Astrocyte (in vitro differentiated cells and primary cell): ENCODE data around the gene ADIPOQ. TPM values are rescaled to one million over a fixed set of nuclear protein-coding genes. Genes with fewer than 3 reads are reported as not detected.
"Not testable (repeated sequence)": the region's sequence is repeated elsewhere in the genome, so short reads cannot be mapped to it uniquely, and the experiment has no call there.

Experiments
- DNase-seq: peaks from one replicate; pipeline ENCODE4 v3.0.0-alpha.2; 2010; ENCODE audit warnings: low read depth
- FAIRE-seq: peaks from 2 replicates; lab custom pipeline; 2011; peaks lifted over from hg19 to GRCh38; lab: Jason Lieb, UNC
- H2AFZ ChIP-seq: 2 replicates; pipeline ENCODE4 v1.6.0; 2012; ENCODE audit warnings: low read depth, low read length, inconsistent platforms
- H3K27ac ChIP-seq: 2 replicates; pipeline ENCODE4 v1.5.1; 2011; ENCODE audit warnings: low read depth, low read length, inconsistent platforms
- H3K27me3 ChIP-seq: 2 replicates; pipeline ENCODE4 v1.6.0; 2011; ENCODE audit warnings: low read length, inconsistent platforms; ENCODE audit not compliant: insufficient read depth
- H3K36me3 ChIP-seq: 2 replicates; pipeline ENCODE4 v1.5.1; 2011; ENCODE audit warnings: low read length, inconsistent platforms; ENCODE audit not compliant: insufficient read depth
- H3K4me1 ChIP-seq: 2 replicates; pipeline ENCODE4 v1.5.1; 2011; ENCODE audit warnings: low read length, inconsistent platforms; ENCODE audit not compliant: insufficient read depth
- H3K4me2 ChIP-seq: 2 replicates; pipeline ENCODE4 v1.6.0; 2012; ENCODE audit warnings: low read length, inconsistent platforms
- H3K4me3 ChIP-seq: 2 replicates; pipeline ENCODE4 v1.5.1; 2011; ENCODE audit warnings: low read depth, mild to moderate bottlenecking, low read length, inconsistent platforms; ENCODE audit not compliant: insufficient read depth
- H3K79me2 ChIP-seq: 2 replicates; pipeline ENCODE4 v1.6.0; 2012; ENCODE audit warnings: mild to moderate bottlenecking, low read length, inconsistent platforms; ENCODE audit not compliant: insufficient read depth
- H3K9ac ChIP-seq: 2 replicates; pipeline ENCODE4 v1.6.0; 2012; ENCODE audit warnings: mild to moderate bottlenecking, low read length, inconsistent platforms
- H3K9me3 ChIP-seq: 2 replicates; pipeline ENCODE4 v1.5.1; 2012; ENCODE audit warnings: low read depth, mild to moderate bottlenecking, low read length, inconsistent platforms; ENCODE audit not compliant: insufficient read depth
- H4K20me1 ChIP-seq: 2 replicates; pipeline ENCODE4 v1.6.0; 2012; ENCODE audit warnings: low read length, inconsistent platforms; ENCODE audit not compliant: insufficient read depth
- H3K27ac Mint-ChIP-seq: one replicate; pipeline ENCODE4 v1.8.0; 2021; ENCODE audit warnings: mild to moderate bottlenecking, mixed read lengths; ENCODE audit not compliant: unreplicated experiment
- H3K27me3 Mint-ChIP-seq: one replicate; pipeline ENCODE4 v1.8.0; 2021; ENCODE audit warnings: low read depth, mixed read lengths; ENCODE audit not compliant: unreplicated experiment
- H3K36me3 Mint-ChIP-seq: one replicate; pipeline ENCODE4 v1.8.0; 2021; ENCODE audit warnings: low read depth, mixed read lengths; ENCODE audit not compliant: unreplicated experiment
- H3K4me1 Mint-ChIP-seq: one replicate; pipeline ENCODE4 v1.8.0; 2021; ENCODE audit warnings: low read depth, mixed read lengths; ENCODE audit not compliant: unreplicated experiment
- H3K4me3 Mint-ChIP-seq: one replicate; pipeline ENCODE4 v1.8.0; 2021; ENCODE audit warnings: mild to moderate bottlenecking, moderate library complexity, mixed read lengths; ENCODE audit not compliant: unreplicated experiment
- H3K9me3 Mint-ChIP-seq: one replicate; pipeline ENCODE4 v1.8.0; 2021; ENCODE audit warnings: mild to moderate bottlenecking, mixed read lengths; ENCODE audit not compliant: unreplicated experiment
- EZH2 ChIP-seq: IDR thresholded peaks from 2 replicates; pipeline ENCODE4 v1.6.1; 2012; ENCODE audit warnings: mild to moderate bottlenecking, low read length, inconsistent platforms; ENCODE audit not compliant: insufficient read depth
- total RNA-seq: library from RNA; stranded (reverse); gene quantifications from 2 replicates; pipeline ENCODE4 v1.2.1, GENCODE V29; 2021
- TF ChIP-seq, protein P1 (sequence below): IDR thresholded peaks from 2 replicates; pipeline ENCODE4 v1.5.1; 2011; ENCODE audit warnings: low read depth, mild to moderate bottlenecking, inconsistent platforms, low read length, moderate library complexity; ENCODE audit not compliant: insufficient read depth

The ADIPOQ gene
- total RNA-seq, 1 donor from 2014 or later = not detected

DNA sequence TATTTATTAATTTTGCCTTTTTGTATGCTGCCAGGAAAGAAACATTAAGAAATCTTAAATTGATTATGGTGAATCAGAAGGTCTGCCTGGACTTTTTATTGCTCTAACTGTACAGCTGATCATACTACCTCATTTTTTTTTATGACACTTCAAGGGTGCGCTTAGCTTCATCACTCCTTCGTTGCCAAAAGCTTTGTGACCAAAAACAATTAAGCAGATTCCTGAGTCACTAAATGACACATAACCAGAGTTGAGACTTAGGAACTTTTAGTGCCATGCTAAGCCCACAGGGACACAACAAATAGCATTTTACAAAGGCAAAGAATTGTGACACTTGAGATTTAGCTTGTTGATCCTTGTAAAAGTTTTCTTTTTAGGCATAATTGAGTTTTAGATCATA is 4.9 kb downstream of the ADIPOQ start:
- FAIRE-seq = no peak
- no peak overlapping the region for H3K4me3 Mint-ChIP-seq
- no peak for DNase-seq

DNA sequence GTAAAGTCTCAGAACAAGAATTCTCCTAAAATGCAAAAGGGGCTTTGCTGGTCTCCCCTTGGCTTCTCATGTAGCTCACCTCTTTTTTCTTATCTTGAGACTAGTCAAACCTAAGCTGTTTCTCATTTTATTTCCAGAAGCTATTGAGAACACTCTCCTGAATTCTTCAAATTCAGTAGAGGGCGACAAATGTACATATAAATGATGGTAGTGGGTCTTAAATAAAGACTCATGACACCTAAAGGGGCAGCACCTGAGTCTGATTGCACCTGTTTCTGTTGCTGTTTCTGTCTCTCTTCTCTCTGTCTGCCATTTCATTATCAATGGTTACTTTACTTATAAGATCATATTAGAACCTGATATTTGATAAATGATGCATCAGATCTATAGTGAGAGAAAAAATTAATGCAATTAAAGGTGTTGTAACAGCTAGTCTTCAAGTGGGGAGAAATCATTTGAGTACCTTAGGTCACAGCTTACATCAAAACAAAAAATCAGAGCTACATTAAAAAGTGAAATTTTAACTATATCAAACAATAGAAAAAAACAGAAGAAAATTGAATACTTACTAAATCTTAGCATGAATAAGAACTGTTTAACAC is 7.0 kb downstream of the ADIPOQ start:
- peaks cover 24% of the 10 kb centered on the region for H3K27me3 ChIP-seq
- peak; percentile 8 for DNase-seq
- no peak overlapping the region for H3K9ac ChIP-seq
- H3K27ac Mint-ChIP-seq = no peak overlapping the region
- H3K36me3 Mint-ChIP-seq = no peaks in the 10 kb centered on the region
- TF ChIP-seq, protein P1, sequence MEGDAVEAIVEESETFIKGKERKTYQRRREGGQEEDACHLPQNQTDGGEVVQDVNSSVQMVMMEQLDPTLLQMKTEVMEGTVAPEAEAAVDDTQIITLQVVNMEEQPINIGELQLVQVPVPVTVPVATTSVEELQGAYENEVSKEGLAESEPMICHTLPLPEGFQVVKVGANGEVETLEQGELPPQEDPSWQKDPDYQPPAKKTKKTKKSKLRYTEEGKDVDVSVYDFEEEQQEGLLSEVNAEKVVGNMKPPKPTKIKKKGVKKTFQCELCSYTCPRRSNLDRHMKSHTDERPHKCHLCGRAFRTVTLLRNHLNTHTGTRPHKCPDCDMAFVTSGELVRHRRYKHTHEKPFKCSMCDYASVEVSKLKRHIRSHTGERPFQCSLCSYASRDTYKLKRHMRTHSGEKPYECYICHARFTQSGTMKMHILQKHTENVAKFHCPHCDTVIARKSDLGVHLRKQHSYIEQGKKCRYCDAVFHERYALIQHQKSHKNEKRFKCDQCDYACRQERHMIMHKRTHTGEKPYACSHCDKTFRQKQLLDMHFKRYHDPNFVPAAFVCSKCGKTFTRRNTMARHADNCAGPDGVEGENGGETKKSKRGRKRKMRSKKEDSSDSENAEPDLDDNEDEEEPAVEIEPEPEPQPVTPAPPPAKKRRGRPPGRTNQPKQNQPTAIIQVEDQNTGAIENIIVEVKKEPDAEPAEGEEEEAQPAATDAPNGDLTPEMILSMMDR = peak; percentile 39
- no peak for TF ChIP-seq EZH2
- no peak overlapping the region for H3K4me3 ChIP-seq
- H3K4me3 Mint-ChIP-seq = no peak overlapping the region
- peaks cover 2% of the 10 kb centered on the region for H3K9me3 Mint-ChIP-seq
- H3K4me1 ChIP-seq = no peaks in the 10 kb centered on the region
- H3K4me1 Mint-ChIP-seq = no peaks in the 10 kb centered on the region
- no peaks in the 10 kb centered on the region for H4K20me1 ChIP-seq
- H2AFZ ChIP-seq = no peak overlapping the region
- H3K27ac ChIP-seq = no peak overlapping the region
- FAIRE-seq = no peak
- H3K79me2 ChIP-seq = no peaks in the 10 kb centered on the region
- H3K9me3 ChIP-seq = no peaks in the 10 kb centered on the region
- no peak overlapping the region for H3K4me2 ChIP-seq
- peaks cover 25% of the 10 kb centered on the region for H3K27me3 Mint-ChIP-seq
- H3K36me3 ChIP-seq = no peaks in the 10 kb centered on the region

More for the DNA sequence above, 4.9 kb downstream of the ADIPOQ start:
- Histone ChIP-seq H3K9ac (no peak overlapping the region), H3K4me2 (no peak overlapping the region), H3K4me1 (no peaks in the 10 kb centered on the region), H3K4me3 (no peak overlapping the region), H2AFZ (no peak overlapping the region), H3K79me2 (no peaks in the 10 kb centered on the region), H4K20me1 (no peaks in the 10 kb centered on the region), H3K9me3 (no peaks in the 10 kb centered on the region), H3K36me3 (no peaks in the 10 kb centered on the region), H3K27ac (no peak overlapping the region), H3K27me3 (peaks cover 28% of the 10 kb centered on the region)
- Mint-ChIP-seq H3K27me3 (peaks cover 28% of the 10 kb centered on the region), H3K27ac (no peak overlapping the region), H3K36me3 (no peaks in the 10 kb centered on the region), H3K9me3 (no peaks in the 10 kb centered on the region), H3K4me1 (no peaks in the 10 kb centered on the region)
- TF ChIP-seq, protein P1 = no peak
- TF ChIP-seq EZH2 = no peak

DNA sequence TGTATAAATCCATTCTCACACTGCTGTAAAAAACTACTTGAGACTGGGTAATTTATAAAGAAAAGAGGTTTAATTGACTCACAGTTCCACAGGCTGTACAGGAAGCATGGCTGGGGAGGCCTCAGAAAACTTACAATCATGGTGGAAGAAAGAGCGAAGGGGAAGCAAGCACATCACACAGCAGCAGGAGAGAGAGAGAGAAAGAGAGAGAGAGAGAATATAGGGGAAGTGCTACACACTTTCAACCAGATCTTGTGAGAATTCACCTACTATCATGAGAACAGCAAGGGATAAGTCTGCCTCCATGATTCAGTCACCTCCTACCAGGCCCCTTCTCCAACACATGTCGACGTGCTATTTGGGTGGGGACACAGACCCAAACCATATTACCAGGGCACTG is 9.3 kb downstream of the ADIPOQ start:
- FAIRE-seq, H3K4me1 ChIP-seq, H3K9me3 ChIP-seq, H3K79me2 ChIP-seq, H2AFZ ChIP-seq, H4K20me1 ChIP-seq, H3K9ac ChIP-seq, H3K36me3 ChIP-seq, H3K4me3 Mint-ChIP-seq, H3K36me3 Mint-ChIP-seq, H3K4me3 ChIP-seq, H3K9me3 Mint-ChIP-seq, H3K4me2 ChIP-seq, H3K27ac Mint-ChIP-seq, H3K4me1 Mint-ChIP-seq, DNase-seq, H3K27ac ChIP-seq: not testable (repeated sequence)
- peaks cover 16% of the 10 kb centered on the region for H3K27me3 Mint-ChIP-seq
- peaks cover 15% of the 10 kb centered on the region for H3K27me3 ChIP-seq
